Stimulated activated CD8-positive, alpha-beta memory T cell treated with anti-CD3 and anti-CD28 coated beads, Interleukin-7, amount 100 ng/mL, for 48 hours (primary cell): ENCODE data around the gene FGFR2.

Experiments
- DNase-seq, 2 donors: peaks; one replicate each; pipeline ENCODE4 v3.0.0-alpha.2; 2020; ENCODE audit warnings: low read depth in 1 of 2; ENCODE audit errors: extremely low read depth in 1 of 2

The FGFR2 gene

DNA sequence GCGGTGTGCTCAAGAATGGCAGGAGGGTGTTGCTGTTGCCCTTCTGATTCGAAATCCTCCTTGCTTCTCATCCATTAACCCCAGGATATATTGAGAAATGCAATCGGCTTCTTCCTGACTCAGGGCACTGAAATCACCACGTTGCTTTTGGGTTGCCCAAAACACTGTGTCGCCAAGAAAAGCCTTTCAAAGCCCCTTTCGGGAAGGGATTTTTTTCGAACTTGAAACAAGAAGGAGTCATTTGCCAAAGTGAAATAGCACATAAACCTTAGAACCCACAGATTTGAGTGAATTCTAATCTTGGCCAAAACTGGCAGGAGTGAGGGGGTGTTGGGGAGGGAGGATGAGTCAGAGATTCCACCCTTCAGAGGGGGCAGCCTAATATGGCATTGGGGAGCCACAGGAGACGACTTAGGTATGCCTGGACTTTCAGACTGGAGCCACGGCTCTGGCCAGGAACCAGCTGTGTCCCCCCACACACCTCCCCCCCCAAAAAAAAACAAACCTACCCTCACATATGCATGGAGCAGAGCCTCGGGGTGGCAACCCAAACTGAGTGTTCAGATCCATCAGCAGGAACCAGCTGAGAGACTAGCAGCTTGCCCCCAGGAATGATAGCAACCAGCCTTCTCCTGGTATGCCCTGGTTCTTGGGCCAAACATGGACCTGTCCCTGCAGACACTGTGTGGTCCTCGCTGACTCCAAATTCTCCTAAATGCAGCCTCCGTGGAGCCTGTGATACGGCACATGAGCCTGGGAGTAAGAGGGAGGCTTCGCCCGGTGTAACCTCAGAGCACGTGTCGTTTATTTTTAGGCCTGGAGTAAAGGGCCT lies 138.4 kb downstream of the FGFR2 start:
- no peak for DNase-seq

DNA sequence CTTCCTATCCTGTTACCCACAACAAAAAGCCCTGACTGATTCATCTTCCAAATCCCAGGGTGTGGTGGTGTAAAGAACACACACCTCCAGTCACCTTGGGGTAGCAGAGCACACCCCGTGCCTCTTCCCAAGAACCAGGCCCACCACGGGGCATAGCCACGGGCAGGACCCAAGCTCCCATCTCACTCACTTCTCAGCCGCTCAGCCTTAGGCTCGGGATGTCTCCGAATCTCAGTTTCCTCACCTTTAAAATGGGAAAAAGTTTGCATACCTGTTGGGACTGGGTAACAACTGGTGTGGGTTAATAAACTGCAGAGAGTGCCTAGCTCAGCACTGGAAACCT lies 139.0 kb downstream of the FGFR2 start:
- DNase-seq: no peak

DNA sequence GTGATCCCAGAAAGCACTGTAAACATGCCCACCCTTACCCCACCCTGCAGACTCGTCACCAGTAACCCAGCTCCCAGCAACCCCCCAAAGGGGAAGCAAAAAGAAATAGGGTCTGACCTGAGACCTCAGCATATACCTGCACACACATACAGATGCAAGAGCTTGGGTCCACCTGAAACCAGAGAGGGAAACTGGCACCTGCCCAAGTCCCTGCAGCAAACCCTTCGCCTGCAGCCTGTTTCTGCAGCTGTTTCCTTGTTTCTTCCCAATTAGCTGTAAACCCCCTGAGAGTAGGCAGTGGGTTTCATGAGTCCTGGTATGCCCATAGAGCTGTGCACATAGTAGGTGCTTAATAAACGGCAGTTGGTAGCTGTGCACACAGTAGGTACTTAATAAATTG lies 140.5 kb downstream of the FGFR2 start:
- DNase-seq: no peak

DNA sequence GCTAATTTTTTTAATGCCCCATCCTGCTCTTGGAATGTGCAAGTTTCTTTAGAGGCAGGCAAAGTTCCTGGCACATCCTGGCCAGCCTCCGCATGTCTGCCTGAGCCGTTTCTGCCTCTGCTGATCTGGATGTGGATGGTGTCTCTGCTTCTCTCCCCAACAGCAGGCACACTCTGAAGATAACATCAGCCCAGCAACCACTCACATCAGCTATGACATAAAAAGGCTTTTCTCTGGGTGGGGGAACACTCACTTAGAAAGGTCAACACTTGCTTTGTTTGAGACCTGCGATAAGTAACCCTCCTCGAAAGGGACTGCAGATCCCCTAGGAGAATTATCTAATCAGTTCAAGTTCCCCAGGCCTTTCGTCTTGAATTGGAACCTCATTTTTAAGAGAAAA lies 142.9 kb downstream of the FGFR2 start:
- DNase-seq: no peak

DNA sequence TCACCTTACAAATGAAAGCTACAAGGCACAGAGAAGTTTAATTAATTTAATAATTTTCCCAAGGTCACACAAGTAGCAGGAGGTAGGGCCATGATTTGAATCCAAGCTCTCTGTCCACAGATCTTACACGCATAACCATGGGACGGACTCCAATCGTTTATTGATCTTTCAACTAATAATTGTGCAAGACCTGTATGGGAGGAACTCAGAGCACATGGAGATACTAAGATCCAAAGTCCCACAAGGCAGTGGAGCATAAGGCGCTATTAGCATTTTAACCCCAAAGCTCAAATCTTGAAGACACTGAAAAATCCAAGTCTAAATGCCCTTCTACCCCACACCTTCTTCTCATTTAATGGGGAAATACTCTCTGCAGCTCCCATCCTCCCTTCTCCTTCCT lies 143.5 kb downstream of the FGFR2 start:
- DNase-seq: no peak

DNA sequence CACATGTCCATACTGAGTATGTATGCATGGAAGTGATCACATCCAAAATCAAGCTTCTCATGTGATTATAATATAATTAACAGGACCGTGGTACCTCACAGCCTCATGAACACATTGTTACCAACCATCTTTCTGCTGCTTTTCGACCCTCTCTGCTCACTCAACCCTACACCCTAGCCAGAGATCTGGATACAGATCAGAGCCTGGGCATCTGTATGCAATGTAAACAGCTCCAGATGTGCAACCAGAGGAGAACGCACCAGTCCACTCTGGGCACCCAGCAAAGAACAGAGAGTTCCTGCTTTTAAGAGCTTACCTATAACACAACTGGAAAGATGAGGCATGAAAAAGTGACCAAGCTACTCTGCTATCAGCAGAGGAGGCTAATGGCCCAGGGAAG lies 145.1 kb downstream of the FGFR2 start:
- no peak for DNase-seq

DNA sequence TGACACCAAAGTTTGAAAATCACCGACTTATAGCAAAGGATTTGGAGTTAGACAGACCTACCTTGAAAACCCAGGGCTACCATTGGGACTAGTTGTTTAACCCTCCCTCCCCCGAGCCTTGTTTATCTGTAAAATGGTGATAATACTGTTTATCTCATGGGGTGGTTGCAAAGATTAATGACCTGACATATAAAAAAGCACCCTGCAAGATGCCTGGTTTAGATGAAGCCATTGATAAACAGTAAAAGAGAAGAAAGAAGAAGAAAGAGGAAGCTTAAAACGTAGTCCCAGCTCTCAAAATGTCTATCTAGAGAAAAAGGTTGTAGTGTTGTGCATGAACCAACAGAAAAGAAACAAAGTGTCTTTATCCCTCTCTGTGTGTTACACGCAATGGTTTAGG lies 145.7 kb downstream of the FGFR2 start:
- no peak for DNase-seq

DNA sequence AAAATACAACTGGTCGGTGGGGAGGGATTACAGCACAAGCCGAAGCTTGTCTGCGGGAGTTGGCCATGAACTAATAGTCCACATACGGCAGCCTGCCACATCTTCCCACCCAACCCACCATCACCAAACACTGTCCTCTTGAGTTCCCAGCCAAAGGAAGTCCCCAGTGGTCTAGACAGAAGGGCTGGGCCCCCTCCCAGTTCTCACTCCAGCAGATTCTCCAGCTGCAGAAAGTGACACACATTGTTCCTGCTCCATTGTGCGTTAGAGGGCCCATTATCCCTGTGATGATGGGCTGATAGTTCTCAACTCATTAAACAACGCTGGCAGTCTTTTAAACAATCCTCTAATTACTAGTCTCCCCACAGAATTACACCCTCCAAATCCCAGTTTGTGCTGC lies 148.0 kb downstream of the FGFR2 start:
- no peak for DNase-seq

DNA sequence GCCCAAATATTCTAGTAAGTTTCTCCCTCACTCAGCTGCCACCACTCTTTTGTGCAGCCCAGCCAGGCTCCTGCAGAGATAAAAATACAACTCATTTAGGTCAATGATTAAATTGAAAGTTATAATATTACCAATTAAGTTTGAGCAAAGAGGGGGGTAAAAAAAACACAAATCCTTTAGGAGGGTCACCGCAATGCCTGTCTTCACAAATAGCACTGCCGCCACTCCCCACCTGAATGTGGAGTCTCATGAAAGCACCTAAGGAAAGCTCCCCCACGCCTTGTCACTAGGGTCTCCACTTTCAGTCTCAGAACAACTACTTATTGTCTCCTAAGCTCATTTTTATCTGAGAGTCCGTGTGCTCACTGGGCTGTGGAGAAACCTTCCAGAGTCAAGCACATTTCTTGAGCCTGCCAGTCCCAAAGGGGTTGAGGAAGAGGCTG lies 148.7 kb downstream of the FGFR2 start:
- no peak for DNase-seq

DNA sequence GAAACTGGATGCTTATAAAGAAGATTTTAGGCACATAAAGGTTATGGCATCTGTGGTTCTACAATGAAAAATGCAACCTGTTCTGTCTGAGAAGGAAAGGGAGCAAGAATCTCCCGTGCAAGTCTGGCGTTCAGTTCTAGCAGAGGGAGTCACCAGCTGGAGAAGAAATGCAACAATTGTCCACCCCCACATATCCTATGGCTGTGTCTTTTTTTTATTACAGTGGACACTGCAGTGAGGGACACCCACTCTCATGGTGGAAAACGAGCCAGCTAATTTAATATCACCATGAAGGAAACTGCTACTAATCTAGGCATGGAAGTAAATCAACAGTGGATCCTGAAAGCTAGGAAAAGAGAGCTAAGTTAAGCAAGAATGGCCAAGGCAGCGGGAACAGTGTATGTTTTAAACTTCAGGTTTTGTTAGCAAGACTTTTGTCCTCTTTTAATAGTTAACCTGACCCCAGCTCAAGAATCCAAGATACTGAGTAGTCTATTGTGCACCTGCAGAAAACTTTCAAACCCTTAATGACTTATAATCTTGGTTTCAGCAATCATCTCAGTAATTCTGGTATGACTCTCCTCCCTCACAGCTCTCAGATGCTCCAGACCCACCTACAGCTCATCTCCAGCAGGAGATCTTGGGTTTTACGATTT lies 149.3 kb downstream of the FGFR2 start:
- DNase-seq: no peak

DNA sequence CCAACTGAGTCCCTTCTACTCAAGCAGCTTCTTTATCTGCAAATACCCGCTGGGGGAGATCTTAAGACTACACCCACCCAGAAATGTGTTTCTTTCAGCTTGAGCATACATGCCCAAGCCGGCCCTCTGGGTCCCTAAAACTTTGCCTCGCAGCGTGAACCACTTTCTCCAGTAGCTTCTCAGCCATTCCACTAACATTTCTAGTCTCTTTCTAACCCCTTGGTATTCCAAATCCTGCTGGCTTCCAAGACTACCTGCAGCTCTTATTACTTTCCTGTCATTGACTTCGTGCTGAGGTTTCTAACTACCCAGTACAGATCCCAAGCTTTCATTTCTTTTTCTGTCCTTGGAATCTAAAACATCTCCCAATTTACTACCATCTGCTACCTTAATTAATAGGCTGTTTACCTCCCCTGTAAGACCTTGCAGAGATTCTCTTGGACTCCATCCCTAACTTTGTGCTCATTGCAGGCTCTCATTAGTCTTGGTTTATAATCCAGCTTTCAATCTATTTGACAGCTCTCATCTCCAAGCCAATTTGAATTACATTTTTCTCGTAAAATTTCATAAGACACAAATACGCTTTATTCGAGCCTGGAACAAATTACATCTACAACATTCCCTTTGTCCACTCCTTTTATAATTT lies 153.6 kb downstream of the FGFR2 start:
- no peak for DNase-seq

DNA sequence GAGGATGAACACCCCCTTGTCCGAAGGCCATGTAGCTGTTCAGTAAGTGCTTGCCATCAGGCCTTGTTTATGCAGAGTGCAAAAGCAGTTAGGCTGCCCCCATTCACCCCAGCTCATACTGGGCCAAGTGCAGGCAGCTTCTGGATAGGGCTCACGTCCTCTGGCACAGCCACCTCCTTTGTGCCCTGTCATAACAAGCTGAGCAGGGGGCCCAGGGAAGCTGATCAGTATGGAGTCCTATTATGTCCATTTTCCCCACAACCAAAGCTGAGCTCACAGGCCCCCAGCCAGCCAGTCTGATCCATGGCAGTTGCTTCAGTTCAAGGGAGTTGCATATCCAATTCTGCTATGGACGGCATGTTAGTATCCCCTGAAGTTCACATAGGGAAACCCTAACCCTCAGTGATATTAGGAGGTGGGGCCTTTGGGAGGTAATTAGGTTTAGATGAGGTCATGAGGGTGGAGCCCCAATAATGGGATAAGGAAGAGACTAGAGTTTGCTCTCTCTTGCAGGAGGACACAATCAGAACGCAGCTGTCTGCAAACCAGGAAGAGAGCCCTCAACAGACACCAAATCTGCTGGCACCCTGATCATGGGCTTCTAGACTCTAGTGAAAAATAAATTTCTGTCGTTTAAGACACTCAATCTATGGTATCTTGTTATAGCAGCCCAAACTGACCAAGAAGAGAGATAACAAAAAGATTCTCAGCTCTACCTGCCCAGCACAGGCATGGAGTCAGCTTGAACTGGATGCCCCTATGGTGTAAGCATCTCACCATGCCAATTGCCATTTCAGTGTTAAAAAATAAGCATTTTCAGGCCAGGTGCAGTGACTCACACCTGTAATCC lies 155.9 kb downstream of the FGFR2 start:
- no peak for DNase-seq

DNA sequence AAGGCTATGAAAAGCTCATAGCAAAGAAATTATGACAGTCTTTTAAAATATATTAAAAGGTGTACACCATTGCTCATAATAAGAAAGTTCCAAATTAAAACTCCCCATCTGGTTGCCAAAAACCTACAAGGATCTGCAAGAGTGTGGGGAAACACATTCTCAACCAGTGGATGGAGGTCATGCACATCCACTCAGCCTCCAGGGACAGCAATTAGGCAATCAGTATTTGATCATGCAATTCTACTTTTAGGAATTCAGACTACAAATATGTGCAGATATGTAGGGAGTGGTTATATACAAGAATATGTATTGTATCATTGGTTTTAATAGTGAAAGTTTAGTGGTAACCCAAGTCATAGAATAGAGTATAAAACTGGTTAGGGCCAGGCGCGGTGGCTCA lies 157.8 kb downstream of the FGFR2 start:
- DNase-seq: no peak

DNA sequence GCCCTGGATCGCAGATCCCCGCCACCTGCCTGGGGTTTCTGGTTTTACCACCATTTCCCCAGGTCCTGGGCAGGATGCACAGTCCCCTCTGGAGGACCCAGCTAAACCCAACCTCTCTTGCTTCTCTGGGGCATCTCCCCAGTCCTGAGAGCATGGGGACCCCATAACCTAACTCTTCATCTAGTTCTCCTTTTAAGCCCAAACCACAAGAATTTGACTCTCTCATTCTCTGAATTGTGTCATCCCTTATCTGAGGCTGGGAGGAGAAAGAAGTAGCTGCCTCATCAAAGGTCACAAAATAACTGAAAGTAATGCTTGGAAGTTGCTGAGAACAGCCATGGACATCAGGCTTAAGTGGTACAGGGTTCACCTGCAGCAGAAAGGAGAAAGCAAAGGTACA lies 159.9 kb downstream of the FGFR2 start:
- DNase-seq: no peak

DNA sequence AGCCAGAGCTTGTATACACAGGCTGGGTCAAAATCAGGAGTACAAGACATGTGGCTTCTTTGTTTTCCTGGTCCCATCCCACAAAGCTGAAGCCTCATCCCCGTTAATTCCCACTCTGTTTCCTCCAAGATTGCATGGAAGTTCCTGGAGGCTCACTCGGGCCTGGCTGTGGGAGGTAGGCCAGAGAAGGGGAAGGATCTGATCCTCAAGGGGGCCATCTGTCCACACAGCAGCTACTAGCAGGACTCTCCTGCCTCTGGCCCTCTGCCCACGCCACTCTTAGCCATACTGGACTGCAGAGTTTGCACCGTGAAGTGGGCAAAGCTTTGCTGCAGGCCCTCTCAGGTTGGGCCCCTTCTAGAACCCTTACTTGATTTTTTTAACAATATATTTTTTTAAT lies 160.6 kb downstream of the FGFR2 start:
- DNase-seq: no peak

DNA sequence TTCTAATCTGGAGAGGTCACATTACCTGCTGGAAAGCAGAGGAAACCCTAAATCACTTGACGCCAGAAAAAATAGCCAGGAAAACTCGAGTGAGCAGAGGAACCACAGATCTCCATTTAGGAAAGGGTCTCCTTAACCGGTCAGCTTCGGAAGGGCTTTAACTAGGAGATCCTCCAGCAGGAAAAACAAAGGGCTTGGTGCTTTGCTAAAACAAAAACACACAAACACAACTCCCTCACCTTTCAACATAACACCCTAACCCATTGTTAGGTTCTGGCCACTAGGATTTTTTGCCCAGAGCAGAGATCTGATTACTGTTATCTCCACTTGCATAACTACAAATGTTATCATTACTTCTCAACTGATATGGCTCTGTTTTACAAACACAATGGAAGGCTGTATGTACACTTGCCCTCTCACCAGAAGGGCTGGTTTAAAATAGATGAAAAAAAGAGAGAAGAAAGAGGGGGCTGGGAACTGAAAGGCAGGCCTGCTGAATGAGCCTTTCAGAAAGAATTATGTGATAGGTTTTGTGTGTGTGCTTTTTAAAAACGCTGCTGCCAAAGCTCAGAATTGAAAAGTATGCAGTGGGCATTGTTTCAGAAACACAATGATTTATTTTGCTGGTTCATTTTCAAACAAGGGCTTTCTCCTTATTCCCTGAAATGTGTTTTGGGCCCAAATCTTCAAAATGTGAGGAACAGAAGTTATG lies 161.5 kb downstream of the FGFR2 start:
- DNase-seq: no peak

DNA sequence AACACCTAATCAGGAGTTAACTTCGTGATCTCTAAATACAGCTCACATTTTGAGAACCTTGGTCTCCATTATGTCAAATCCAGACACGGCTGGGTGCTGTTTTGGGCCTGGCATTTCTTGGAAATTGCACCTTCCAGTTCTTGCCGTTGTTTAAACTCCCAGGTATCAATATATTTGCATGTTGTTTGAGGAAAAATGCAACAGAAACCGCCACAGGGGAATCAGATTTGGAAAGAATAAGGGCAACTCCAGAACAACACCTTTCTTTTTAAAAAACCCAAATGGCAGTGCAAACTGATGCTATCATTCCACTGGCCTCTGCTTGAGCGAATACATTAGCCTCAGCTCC lies 162.0 kb downstream of the FGFR2 start:
- no peak for DNase-seq

DNA sequence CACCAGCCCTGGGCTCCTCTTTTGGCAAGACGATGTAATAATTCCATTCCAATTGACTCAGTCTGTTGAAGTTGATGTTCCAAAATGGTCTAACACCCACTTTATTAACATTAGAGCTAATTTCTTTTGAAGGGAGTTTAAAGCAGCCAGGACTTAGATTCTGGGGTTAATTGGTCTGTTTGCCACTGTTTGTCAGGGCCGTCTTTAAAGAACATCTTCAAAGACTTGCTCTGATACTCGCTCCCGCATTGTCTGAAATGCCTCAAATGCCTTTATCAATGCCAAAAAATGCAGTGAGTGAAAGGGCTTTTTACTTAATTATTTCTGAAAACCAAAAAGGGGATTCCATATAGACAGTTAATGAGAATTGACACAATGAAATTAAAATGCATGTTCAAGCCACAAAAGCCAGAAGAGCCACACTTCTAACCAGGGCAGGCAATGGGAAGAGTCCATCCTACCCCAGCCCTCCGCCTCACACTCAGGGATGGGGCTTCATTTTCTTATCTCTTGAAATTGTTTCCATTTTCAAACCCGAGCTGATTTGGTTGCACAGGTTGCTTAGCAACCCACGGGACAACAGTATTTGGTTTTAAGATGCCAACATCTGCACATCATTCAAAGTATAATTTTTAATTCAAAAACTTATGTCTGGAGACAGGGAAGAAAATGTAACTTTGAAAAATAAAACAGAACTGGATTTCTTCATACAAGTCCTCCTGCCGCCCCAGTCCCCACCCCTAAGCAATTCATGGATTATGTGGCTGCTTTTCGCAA lies 163.0 kb downstream of the FGFR2 start:
- DNase-seq: no peak

DNA sequence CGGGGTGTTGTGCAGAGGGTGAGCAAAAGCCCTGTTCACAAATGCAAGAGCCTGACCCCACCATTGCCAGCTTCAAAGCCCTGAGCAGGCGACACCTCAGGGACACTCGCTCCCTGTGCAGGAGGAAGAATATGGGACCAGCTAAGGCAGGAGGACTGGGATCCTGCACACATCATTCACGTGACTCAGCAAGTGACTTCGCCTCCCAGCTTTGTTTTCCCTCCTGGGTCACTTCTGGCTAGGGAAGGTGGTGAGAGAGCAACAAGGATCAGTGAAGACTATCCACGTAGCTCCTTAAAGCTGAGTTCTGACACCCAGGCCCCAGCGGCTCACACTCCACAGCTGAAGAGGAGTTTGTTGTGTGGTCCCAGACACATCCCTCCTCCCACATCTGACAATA lies 164.3 kb downstream of the FGFR2 start:
- DNase-seq: no peak

DNA sequence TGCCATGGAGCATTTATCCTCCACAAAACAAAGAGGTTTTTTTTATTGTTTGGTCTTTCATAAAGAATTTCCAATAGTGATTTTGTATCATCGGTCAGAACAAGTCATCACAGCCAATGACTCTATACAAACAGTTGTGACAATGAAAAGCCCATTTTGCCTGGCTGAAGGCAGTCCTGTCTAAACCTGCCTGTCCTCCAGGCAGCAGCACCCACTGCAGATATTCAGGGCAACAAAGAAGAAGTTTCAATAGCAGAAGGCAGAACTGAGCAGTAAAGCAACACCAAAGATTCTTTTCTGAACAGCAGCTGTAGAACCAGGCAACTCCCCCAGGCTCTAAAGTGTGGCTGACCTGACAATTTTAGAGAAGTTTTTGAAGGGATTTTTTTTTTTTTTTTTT lies 169.4 kb downstream of the FGFR2 start:
- DNase-seq: no peak
